HEK293 (cell line): ENCODE measurements around the gene SRRM1.

Source experiments
- CTCF ChIA-PET: fragments of 350-600 bp; formaldehyde crosslinking; extraction: SDS; loops from one replicate; lab custom pipeline; 2021; ENCODE audit warnings: antibody characterized with exemption; lab: Yijun Ruan, JAX
- POLR2A ChIA-PET: fragments of 300-600 bp; formaldehyde crosslinking; extraction: SDS; loops from one replicate; lab custom pipeline; 2020; ENCODE audit warnings: antibody characterized with exemption, inconsistent platforms; lab: Yijun Ruan, JAX
- H3K27ac ChIP-seq: fragments of 200-500 bp; sonication (Bioruptor generic); 2 replicates; pipeline ENCODE4 v1.5.1; 2014; ENCODE audit warnings: low read depth, low read length, control low read depth, inconsistent platforms; ENCODE audit errors: extremely low read depth
- H3K36me3 ChIP-seq, 2 experiments: fragments of 200-500 bp in 1 of 2; sonication (Bioruptor generic) in 1 of 2; 1 replicate in 1 of 2; 2 replicates in 1 of 2; pipeline ENCODE4 v1.5.1; 2014 to 2017; ENCODE audit warnings: inconsistent platforms in 2 of 2, low read length in 2 of 2; ENCODE audit not compliant: control insufficient read depth in 2 of 2, insufficient read depth in 1 of 2
- H3K4me1 ChIP-seq: fragments of 200-500 bp; sonication (Bioruptor generic); 2 replicates; pipeline ENCODE4 v1.5.1; 2014; ENCODE audit warnings: mild to moderate bottlenecking, low read length, inconsistent platforms; ENCODE audit not compliant: control insufficient read depth, insufficient read depth
- H3K4me3 ChIP-seq: 2 replicates; pipeline ENCODE4 v1.5.1; 2011; ENCODE audit warnings: low read depth, mild to moderate bottlenecking, control low read depth, low read length, moderate library complexity
- H3K9me3 ChIP-seq: fragments of 200-500 bp; sonication (Bioruptor generic); 2 replicates; pipeline ENCODE4 v1.5.1; 2014; ENCODE audit warnings: low read depth, low read length, inconsistent platforms; ENCODE audit not compliant: control insufficient read depth, insufficient read depth
- GFI1B ChIP-seq: fragments of 450-650 bp; formaldehyde crosslinking; IDR thresholded peaks from 2 replicates; pipeline ENCODE4 v1.5.1; 2016; ENCODE audit warnings: missing biosample characterization, missing genetic modification characterization
- HIC1 ChIP-seq: fragments of 450-650 bp; formaldehyde crosslinking; IDR thresholded peaks from 2 replicates; pipeline ENCODE4 v1.5.1; 2016; ENCODE audit warnings: missing biosample characterization, missing genetic modification characterization
- PRDM2 ChIP-seq: fragments of 450-650 bp; formaldehyde crosslinking; IDR thresholded peaks from 2 replicates; pipeline ENCODE4 v1.5.1; 2016; ENCODE audit warnings: missing biosample characterization, missing genetic modification characterization, borderline replicate concordance
- SCRT1 ChIP-seq: fragments of 450-650 bp; formaldehyde crosslinking; IDR thresholded peaks from 2 replicates; pipeline ENCODE4 v1.5.1; 2016; ENCODE audit warnings: missing biosample characterization, missing genetic modification characterization, borderline replicate concordance
- SCRT2 ChIP-seq: fragments of 450-650 bp; formaldehyde crosslinking; IDR thresholded peaks from 2 replicates; pipeline ENCODE4 v1.5.1; 2016; ENCODE audit warnings: missing biosample characterization, missing genetic modification characterization
- ZBTB7A ChIP-seq: fragments of 450-650 bp; formaldehyde crosslinking; IDR thresholded peaks from 2 replicates; pipeline ENCODE4 v1.5.1; 2016; ENCODE audit warnings: low read depth, missing biosample characterization, missing genetic modification characterization
- ZNF239 ChIP-seq: fragments of 450-650 bp; formaldehyde crosslinking; IDR thresholded peaks from 2 replicates; pipeline ENCODE4 v1.5.1; 2016; ENCODE audit warnings: missing biosample characterization, missing genetic modification characterization
- ZNF26 ChIP-seq: fragments of 450-650 bp; formaldehyde crosslinking; IDR thresholded peaks from 2 replicates; pipeline ENCODE4 v1.5.1; 2016; ENCODE audit warnings: missing biosample characterization, missing genetic modification characterization
- ZNF266 ChIP-seq: fragments of 450-650 bp; formaldehyde crosslinking; IDR thresholded peaks from 2 replicates; pipeline ENCODE4 v1.5.1; 2016; ENCODE audit warnings: missing biosample characterization, missing genetic modification characterization, low read depth
- ZNF311 ChIP-seq: fragments of 450-650 bp; formaldehyde crosslinking; IDR thresholded peaks from 2 replicates; pipeline ENCODE4 v1.5.1; 2017; ENCODE audit warnings: missing biosample characterization, missing genetic modification characterization, borderline replicate concordance
- ZNF416 ChIP-seq: fragments of 450-650 bp; formaldehyde crosslinking; IDR thresholded peaks from 2 replicates; pipeline ENCODE4 v1.5.1; 2016; ENCODE audit warnings: missing biosample characterization, missing genetic modification characterization
- ZNF423 ChIP-seq: fragments of 450-650 bp; formaldehyde crosslinking; IDR thresholded peaks from 2 replicates; pipeline ENCODE4 v1.5.1; 2016; ENCODE audit warnings: missing biosample characterization, missing genetic modification characterization
- ZNF501 ChIP-seq: fragments of 450-650 bp; formaldehyde crosslinking; IDR thresholded peaks from 2 replicates; pipeline ENCODE4 v1.5.1; 2016; ENCODE audit warnings: missing biosample characterization, missing genetic modification characterization
- ZNF513 ChIP-seq: fragments of 450-650 bp; IDR thresholded peaks from 2 replicates; pipeline ENCODE4 v1.5.1; 2018; ENCODE audit warnings: missing biosample characterization, missing genetic modification characterization
- ZNF521 ChIP-seq: fragments of 450-650 bp; formaldehyde crosslinking; IDR thresholded peaks from 2 replicates; pipeline ENCODE4 v1.5.1; 2017; ENCODE audit warnings: missing biosample characterization, mild to moderate bottlenecking, missing genetic modification characterization
- ZNF624 ChIP-seq: fragments of 450-650 bp; formaldehyde crosslinking; IDR thresholded peaks from 2 replicates; pipeline ENCODE4 v1.5.1; 2017; ENCODE audit warnings: missing biosample characterization, missing genetic modification characterization
- ZNF626 ChIP-seq: fragments of 450-650 bp; sonication (Bioruptor Pico); formaldehyde crosslinking; IDR thresholded peaks from 2 replicates; pipeline ENCODE4 v1.5.1; 2018; ENCODE audit warnings: missing biosample characterization, missing genetic modification characterization, inconsistent platforms
- ZNF639 ChIP-seq: fragments of 450-650 bp; formaldehyde crosslinking; IDR thresholded peaks from 2 replicates; pipeline ENCODE4 v1.5.1; 2016; ENCODE audit warnings: missing biosample characterization, missing genetic modification characterization
- ZNF692 ChIP-seq: fragments of 450-650 bp; formaldehyde crosslinking; IDR thresholded peaks from 2 replicates; pipeline ENCODE4 v1.5.1; 2016; ENCODE audit warnings: missing biosample characterization, missing genetic modification characterization
- ZNF701 ChIP-seq: fragments of 450-650 bp; formaldehyde crosslinking; IDR thresholded peaks from 2 replicates; pipeline ENCODE4 v1.5.1; 2016; ENCODE audit warnings: missing biosample characterization, missing genetic modification characterization
- ZNF791 ChIP-seq: fragments of 450-650 bp; formaldehyde crosslinking; IDR thresholded peaks from 2 replicates; pipeline ENCODE4 v1.5.1; 2016; ENCODE audit warnings: missing biosample characterization, missing genetic modification characterization
- ZNF792 ChIP-seq: fragments of 450-650 bp; formaldehyde crosslinking; IDR thresholded peaks from 2 replicates; pipeline ENCODE4 v1.5.1; 2016; ENCODE audit warnings: missing biosample characterization, missing genetic modification characterization

Gene SRRM1

GRCh38 chr1:24643363-24644099, 429 bp downstream of the SRRM1 start (continued):
- no peak for TF ChIP-seq ZNF639 (tag by site-specific recombination)
- no peak for TF ChIP-seq ZNF791 (tag by site-specific recombination)
- no peak for TF ChIP-seq ZNF701

- Histone ChIP-seq H3K4me1 (peaks cover 6% of the 10 kb centered on the region; the same call in 1 of the 2 replicates), H3K9me3 (no peaks in the 10 kb centered on the region), H3K36me3 (peaks cover 26 to 42% of the 10 kb centered on the region in 2 experiments), H3K4me3 (peak overlapping the region; percentile 100), H3K27ac (peak overlapping the region; percentile 87; the same call in 1 of the 2 replicates)
- CTCF ChIA-PET = interaction anchor here (0.6 to 0.7 kb wide), 2 partner anchors 9 to 41 kb away, joined by 3 read pairs; no protein-coding TSS in a partner anchor
- POLR2A ChIA-PET = interaction anchor here (1.0 kb wide), 1 partner anchor 101 kb away, joined by 4 read pairs; the partner anchor contains the start of gene CLIC4
- TF ChIP-seq ZNF513 (tag by site-specific recombination) (no peak), ZNF792 (tag by site-specific recombination) (no peak), ZNF416 (no peak), ZBTB7A (no peak), ZNF501 (tag by site-specific recombination) (no peak), ZNF692 (peak; percentile 63; the same call in 1 of the 2 replicates), ZNF311 (tag by site-specific recombination) (no peak), SCRT2 (tag by site-specific recombination) (no peak), ZNF626 (no peak), ZNF521 (tag by site-specific recombination) (no peak), ZNF26 (tag by site-specific recombination) (no peak), GFI1B (no peak), SCRT1 (tag by site-specific recombination) (no peak), ZNF624 (tag by site-specific recombination) (no peak), ZNF423 (tag by site-specific recombination) (no peak), ZNF239 (tag by site-specific recombination) (no peak), PRDM2 (no peak), HIC1 (tag by site-specific recombination) (no peak), ZNF266 (tag by site-specific recombination) (no peak)
Observed at GRCh38 chr1:24644100-24644384, 940 bp downstream of the SRRM1 start.
